ENCODE measurements around the gene TAS2R38.

The TAS2R38 gene

DNA sequence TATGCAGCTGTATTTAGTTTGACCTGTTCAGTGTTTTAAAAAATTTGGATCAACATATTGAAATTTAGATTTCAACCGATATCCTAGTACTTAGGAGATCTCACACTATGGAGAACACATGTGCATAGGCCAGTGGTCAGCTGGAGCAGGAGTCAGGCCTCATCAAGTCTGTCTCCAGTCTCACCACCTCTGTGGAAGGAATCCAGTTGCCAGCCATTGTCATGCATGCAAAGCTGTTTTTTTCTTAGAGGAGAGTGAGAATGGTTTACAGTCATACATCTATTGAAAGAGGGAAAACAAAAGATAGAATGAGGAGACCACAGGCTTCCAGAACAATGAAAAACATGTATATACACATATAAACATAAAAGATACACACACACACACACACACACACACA is 19.2 kb downstream of the TAS2R38 start:
- TF ChIP-seq ZNF565 (CRISPR knock-in tag; conservative IDR thresholded peaks at IDR 0.05; ENCODE audit: low read depth) (no peak), SNAI2 (CRISPR knock-in tag; IDR thresholded peaks at IDR 0.05) (no peak), ZC3H10 (CRISPR knock-in tag; IDR thresholded peaks at IDR 0.05) (no peak), GLIS3 (CRISPR knock-in tag; IDR thresholded peaks at IDR 0.05) (no peak), CSRNP3 (CRISPR knock-in tag; IDR thresholded peaks at IDR 0.05) (no peak), PATZ1 (CRISPR knock-in tag; IDR thresholded peaks at IDR 0.05; ENCODE audit: borderline replicate concordance) (no peak), ZNF8 (CRISPR knock-in tag; IDR thresholded peaks at IDR 0.05) (no peak), POU6F1 (CRISPR knock-in tag; IDR thresholded peaks at IDR 0.05; ENCODE audit: borderline replicate concordance, low read depth) (no peak), ZFP3 (CRISPR knock-in tag; IDR thresholded peaks at IDR 0.05) (no peak), ZFP30 (CRISPR knock-in tag; IDR thresholded peaks at IDR 0.05) (no peak)
- no peak for ATAC-seq

GRCh38 chr7:141952461-141952860 is 21.1 kb downstream of the TAS2R38 start:
- no peak for ATAC-seq

GRCh38 chr7:141950806-141951205 is 22.8 kb downstream of the TAS2R38 start:
- no peak for ATAC-seq

More at GRCh38 chr7:141952461-141952860, 21.1 kb downstream of the TAS2R38 start:
- TF ChIP-seq SNAI2 (CRISPR knock-in tag; IDR thresholded peaks at IDR 0.05) (no peak), CREB5 (CRISPR knock-in tag; IDR thresholded peaks at IDR 0.05; ENCODE audit: low read depth) (no peak), ZNF565 (CRISPR knock-in tag; conservative IDR thresholded peaks at IDR 0.05; ENCODE audit: low read depth) (no peak), PPARA (CRISPR knock-in tag; IDR thresholded peaks at IDR 0.05; ENCODE audit: borderline replicate concordance) (no peak), ESRRG (CRISPR knock-in tag; IDR thresholded peaks at IDR 0.05) (no peak)

More at GRCh38 chr7:141950806-141951205, 22.8 kb downstream of the TAS2R38 start:
- no peak for TF ChIP-seq OSR1 (CRISPR knock-in tag; IDR thresholded peaks at IDR 0.05)
- no peak for TF ChIP-seq POU6F1 (CRISPR knock-in tag; IDR thresholded peaks at IDR 0.05; ENCODE audit: borderline replicate concordance, low read depth)
- no peak for TF ChIP-seq PATZ1 (CRISPR knock-in tag; IDR thresholded peaks at IDR 0.05; ENCODE audit: borderline replicate concordance)
- no peak for TF ChIP-seq ZNF70 (CRISPR knock-in tag; IDR thresholded peaks at IDR 0.05)
- TF ChIP-seq SNAI2 (CRISPR knock-in tag; IDR thresholded peaks at IDR 0.05) = no peak
- TF ChIP-seq TOX (CRISPR knock-in tag; IDR thresholded peaks at IDR 0.05; ENCODE audit: borderline replicate concordance) = no peak
- TF ChIP-seq ZNF8 (CRISPR knock-in tag; IDR thresholded peaks at IDR 0.05) = no peak
- no peak for TF ChIP-seq BACH2 (CRISPR knock-in tag; IDR thresholded peaks at IDR 0.05; ENCODE audit: borderline replicate concordance)
- TF ChIP-seq CSDC2 (CRISPR knock-in tag; IDR thresholded peaks at IDR 0.05) = no peak
- no peak for TF ChIP-seq RARB (CRISPR knock-in tag; IDR thresholded peaks at IDR 0.05)
